Heart left ventricle (tissue), 16 donors: ENCODE data around the gene DCAF8. TPM values are rescaled to one million over a fixed set of nuclear protein-coding genes. Genes with fewer than 3 reads are reported as not detected.

Experiments used
- ATAC-seq, 4 donors: fragments of 200-7000 bp; cut with Tn5 transposase; one replicate each; pipeline ENCODE4 v1.9.1; 2020 to 2022; ENCODE audit warnings: moderate library complexity in 4 of 4, mild to moderate bottlenecking in 3 of 4, moderate number of reproducible peaks in 1 of 4
- DNase-seq, 5 donors: peaks; one replicate each; pipeline ENCODE4 v3.0.0-alpha.2; 2020
- H3K27ac ChIP-seq, 12 donors: fragments of 200-600 bp; sonication (generic) in 4 of 12; one replicate each; pipeline versions ENCODE4 v1.5.0 to v1.8.0; 2016 to 2022; ENCODE audit warnings: mild to moderate bottlenecking in 2 of 12
- H3K27me3 ChIP-seq, 9 donors: fragments of 200-600 bp; sonication (generic) in 2 of 9; one replicate each; pipeline versions ENCODE4 v1.5.1 to v1.8.0; 2016 to 2022; ENCODE audit warnings: mild to moderate bottlenecking in 3 of 9
- H3K36me3 ChIP-seq, 9 donors: fragments of 200-600 bp; sonication (generic) in 2 of 9; one replicate each; pipeline versions ENCODE4 v1.5.0 to v1.8.0; 2018 to 2022; ENCODE audit warnings: mild to moderate bottlenecking in 2 of 9
- H3K4me1 ChIP-seq, 12 donors: fragments of 200-600 bp; sonication (generic) in 4 of 12; one replicate each; pipeline versions ENCODE4 v1.5.0 to v1.8.0; 2016 to 2022; ENCODE audit warnings: mild to moderate bottlenecking in 3 of 12
- H3K4me3 ChIP-seq, 12 donors: fragments of 200-600 bp; sonication (generic) in 4 of 12; one replicate each; pipeline versions ENCODE4 v1.5.0 to v1.8.0; 2017 to 2022; ENCODE audit warnings: mild to moderate bottlenecking in 9 of 12, moderate library complexity in 4 of 12
- H3K9me3 ChIP-seq, 12 donors: fragments of 200-600 bp; sonication (generic) in 4 of 12; one replicate each; pipeline versions ENCODE4 v1.5.0 to v1.8.0; 2016 to 2022; ENCODE audit warnings: mild to moderate bottlenecking in 1 of 12
- CTCF ChIP-seq, 12 donors: fragments of 200-600 bp; sonication (generic) in 4 of 12; IDR thresholded peaks; one replicate each; pipeline versions ENCODE4 v1.5.0 to v1.8.0; 2018 to 2022; ENCODE audit warnings: antibody characterized with exemption in 12 of 12, mild to moderate bottlenecking in 5 of 12
- POLR2A ChIP-seq, 2 donors: fragments of 450-650 bp; IDR thresholded peaks; one replicate each; pipeline ENCODE4 v1.6.1; 2017; ENCODE audit warnings: antibody characterized with exemption in 2 of 2, mild to moderate bottlenecking in 2 of 2, moderate library complexity in 2 of 2
- WGBS, 4 donors: extraction: QIAGEN DNeasy Blood & Tissue Kit in 2 of 4; methylation state at CpG; one replicate each; pipeline versions ENCODE4 v1.1.5 to v1.1.7; 2013 to 2018; 5-methylcytosine and 5-hydroxymethylcytosine counted together
- intact Hi-C, 10 donors: fragments of 100-400 bp; cut with DNase I; formaldehyde crosslinking; loops; one replicate each; pipeline versions ENCODE4 v1.11.1 to v1.14.2; 2022
- polyA plus RNA-seq, 2 donors: library from polyadenylated mRNA; stranded (reverse); fragments of 200-250 nt; gene quantifications; one replicate each; pipeline ENCODE4 v1.2.3, GENCODE V29; 2013
- total RNA-seq, 9 donors: library from RNA; depleted of rRNA in 2 of 9; stranded (reverse); fragments of >200 nt in 2 of 9; fragmentation: NEBNext Ultra II Directional in 3 of 9; extraction: Animal tissue kit (Norgen Biotek cat#: 25700) in 3 of 9; gene quantifications; one replicate each; pipeline versions ENCODE4 v1.1.0 to v1.2.4, GENCODE V29; 2016 to 2023
- donor health status: ischemic (EF 13 %, LVEDD 7.1; RV severe dilation, severe dysfunction).
- donor health status: healthy with polysubstance abuse.
- donor health status: DM: no; HTN: yes; CAD: no.
- donor health status: DM: no; HTN: no; CAD: no.
- donor health status: ischemic (EF 25% LVEDD 6.9; RV normal size, moderate dysfunction).
- donor health status: ischemic (EF 25% LVEDD 5.7; RV mildly dilated, moderate dysfunction).
- donor health status: healthy.
- donor health status: DM: yes; HTN: yes; CAD: no.
- donor health status: ischemic (EF 35%, LVEDD 5.7; RV mildly dilated, moderate dysfunction).
- donor health status: nonischemic (EF 11% LVEDD 7.7; RV severe dilation, severe dysfunction).
- donor health status: DM: yes; HTN: yes; CAD: no.
- donor health status: PGD.
- donor health status: ischemic (EF 29% LVEDD 5.4; RV normal size, mild dysfunction).
- donor health status: nonischemic (EF 23%, LVEDD 6.1; RV moderate dilation, normal function).

DCAF8 gene
- total and polyA plus RNA-seq, 11 donors: 78.4 to 161 (median 128) TPM

GRCh38 chr1:160196143-160196542 is 66.2 kb downstream of the DCAF8 start:
- WGBS, 4 donors: 89 to 96% (median 92%) methylated on average over 4 of the region's 4 CpGs
- Histone ChIP-seq H3K27ac (no peak overlapping the region), H3K4me1 (peaks cover 0 to 21% (median 7%) of the 10 kb centered on the region in 12 donors), H3K4me3 (no peak overlapping the region), H3K36me3 (no peaks in the 10 kb centered on the region), H3K27me3 (no peaks in the 10 kb centered on the region), H3K9me3 (no peaks in the 10 kb centered on the region)
- intact Hi-C loops: loop anchor here in 4 of 10 donors (10.0 kb wide), 4 partner anchors 49 to 179 kb away; partner anchors contain the start of gene ATP1A2 (in 1 of the 4)
- ATAC-seq (no peak), DNase-seq (no peak)
- TF ChIP-seq CTCF (IDR thresholded peaks at IDR 0.05): no peak
- TF ChIP-seq POLR2A (IDR thresholded peaks at IDR 0.05): no peak

DNA sequence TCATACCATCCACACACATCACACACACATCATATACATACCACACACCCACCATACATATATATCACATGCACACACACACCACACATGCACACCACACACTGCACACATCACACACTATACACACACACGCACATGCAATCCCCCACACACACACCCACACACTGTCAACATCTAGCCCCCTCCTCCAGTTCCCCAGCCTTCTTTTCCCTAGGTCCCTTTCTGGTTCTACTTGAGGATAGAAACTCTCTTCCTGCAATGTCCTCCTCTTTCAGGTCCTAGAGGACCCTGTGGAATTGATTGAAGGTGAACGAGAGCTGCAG is 67.7 kb downstream of the DCAF8 start:
- no peaks in the 10 kb centered on the region for H3K9me3 ChIP-seq
- H3K27ac ChIP-seq: no peak overlapping the region
- TF ChIP-seq CTCF (IDR thresholded peaks at IDR 0.05): no peak
- TF ChIP-seq POLR2A (IDR thresholded peaks at IDR 0.05): no peak
- peaks cover 0 to 35% (median 14%) of the 10 kb centered on the region in 12 donors for H3K4me1 ChIP-seq
- WGBS, 4 donors: 78 to 85% (median 83%) methylated on average over 2 of the region's 2 CpGs
- no peak overlapping the region for H3K4me3 ChIP-seq
- no peaks in the 10 kb centered on the region for H3K36me3 ChIP-seq
- ATAC-seq: no peak
- no peak for DNase-seq
- intact Hi-C loops: loop anchor here in 7 of 10 donors (5.0 to 10.0 kb wide), 9 partner anchors 50 to 183 kb away; partner anchors contain the start of gene ATP1A2 (in 1 of the 7)
- no peaks in the 10 kb centered on the region for H3K27me3 ChIP-seq

DNA sequence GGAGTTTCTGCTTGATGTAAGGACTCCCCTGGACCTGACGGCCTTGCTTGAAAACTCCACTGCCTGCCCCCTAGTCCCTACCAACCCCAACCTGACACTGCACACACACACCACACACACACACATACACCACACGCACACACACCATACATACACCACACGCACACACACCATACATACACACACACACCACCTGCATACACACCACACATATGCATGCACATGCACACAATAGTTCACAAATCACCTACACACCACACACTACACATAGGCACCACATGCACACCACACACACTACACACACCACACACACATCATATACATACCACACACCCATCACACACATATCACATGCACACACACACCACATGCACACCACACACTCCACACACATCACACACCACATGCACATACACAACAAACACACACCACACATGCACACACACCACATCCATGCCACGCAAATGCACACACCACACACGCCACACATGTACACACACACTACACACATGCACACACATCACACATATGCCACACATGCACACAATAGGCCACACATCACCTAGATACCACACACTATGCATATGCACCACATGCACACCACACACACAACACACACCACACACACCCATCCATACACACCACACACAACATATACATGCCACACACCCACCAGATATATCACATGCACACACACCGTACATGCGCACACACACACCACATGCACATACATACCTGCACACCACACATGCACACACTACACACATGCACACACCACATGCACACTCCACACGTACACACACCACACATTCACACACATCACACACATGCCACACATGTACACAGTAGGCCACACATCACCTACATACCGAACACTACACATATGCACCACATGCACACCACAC is 68.3 kb downstream of the DCAF8 start:
- Histone ChIP-seq H3K27ac (peak overlapping the region in 4 of 12 donors; percentile 59 to 86 (median 70)), H3K36me3 (no peaks in the 10 kb centered on the region), H3K27me3 (no peaks in the 10 kb centered on the region), H3K4me3 (no peak overlapping the region), H3K4me1 (peaks cover 0 to 42% (median 20%) of the 10 kb centered on the region in 12 donors), H3K9me3 (no peaks in the 10 kb centered on the region)
- 78 to 91% (median 85%) methylated on average over 9 of the region's 9 CpGs for WGBS, 4 donors
- DNase-seq: no peak
- intact Hi-C loops: loop anchor here (1.0 to 10.0 kb wide), 22 partner anchors 25 to 183 kb away; partner anchors contain the start of gene ATP1A2 (in 1 of the 10)
- ATAC-seq: peak in 1 of 4 donors; percentile 3
- TF ChIP-seq POLR2A (IDR thresholded peaks at IDR 0.05) (no peak), CTCF (IDR thresholded peaks at IDR 0.05) (no peak)

- intact Hi-C loops: loop anchor here (1.0 to 10.0 kb wide), 22 partner anchors 26 to 184 kb away; partner anchors contain the start of gene ATP1A2 (in 1 of the 10)
- Histone ChIP-seq H3K27me3 (no peaks in the 10 kb centered on the region), H3K4me3 (no peak overlapping the region), H3K36me3 (no peaks in the 10 kb centered on the region), H3K9me3 (no peaks in the 10 kb centered on the region), H3K27ac (peak overlapping the region in 11 of 12 donors; percentile 34 to 86 (median 72)), H3K4me1 (peaks cover 0 to 42% (median 21%) of the 10 kb centered on the region in 12 donors)
- ATAC-seq: peak; percentile 82 to 90 (median 84)
- TF ChIP-seq POLR2A (IDR thresholded peaks at IDR 0.05) (no peak), CTCF (IDR thresholded peaks at IDR 0.05) (peak; percentile 92 to 99 (median 96))
- WGBS, 4 donors: 25 to 36% (median 30%) methylated on average over 12 to 16 of the region's 16 CpGs
- DNase-seq: peak; percentile 85 to 90 (median 88)
Observed at GRCh38 chr1:160193091-160193819, 69.1 kb downstream of the DCAF8 start.
